Trophoblast cell (in vitro differentiated cells and primary cell): Measurements from ENCODE around the gene MBTPS1.

Experiments
- DNase-seq, 2 donors: peaks; one replicate each; pipeline ENCODE4 v3.0.0-alpha.2; 2016
- H2AFZ ChIP-seq: 2 replicates; pipeline ENCODE4 v1.6.1; 2013; ENCODE audit warnings: low read length, moderate library complexity, mild to moderate bottlenecking; ENCODE audit not compliant: insufficient read depth, poor library complexity
- H2AK5ac ChIP-seq: 2 replicates; pipeline ENCODE4 v1.6.1; 2013; ENCODE audit warnings: mild to moderate bottlenecking, low read length
- H2BK120ac ChIP-seq: 2 replicates; pipeline ENCODE4 v1.6.1; 2013; ENCODE audit warnings: low read length, mild to moderate bottlenecking, moderate library complexity; ENCODE audit not compliant: insufficient read depth, poor library complexity
- H2BK12ac ChIP-seq: 2 replicates; pipeline ENCODE4 v1.6.1; 2013; ENCODE audit warnings: mild to moderate bottlenecking, low read length, moderate library complexity
- H2BK5ac ChIP-seq: 2 replicates; pipeline ENCODE4 v1.6.1; 2013; ENCODE audit warnings: low read length, low read depth, moderate library complexity, mild to moderate bottlenecking; ENCODE audit not compliant: poor library complexity
- H3K14ac ChIP-seq: 2 replicates; pipeline ENCODE4 v1.6.1; 2013; ENCODE audit warnings: mild to moderate bottlenecking, low read length
- H3K18ac ChIP-seq: 2 replicates; pipeline ENCODE4 v1.6.1; 2013; ENCODE audit warnings: mild to moderate bottlenecking, low read length
- H3K23ac ChIP-seq: 2 replicates; pipeline ENCODE4 v1.6.1; 2013; ENCODE audit warnings: low read length
- H3K27ac ChIP-seq: 2 replicates; pipeline ENCODE4 v1.5.1; 2013; ENCODE audit warnings: low read depth, mild to moderate bottlenecking, inconsistent platforms, low read length, moderate library complexity
- H3K27me3 ChIP-seq: 2 replicates; pipeline ENCODE4 v1.6.1; 2013; ENCODE audit warnings: inconsistent platforms, mild to moderate bottlenecking, low read length, moderate library complexity; ENCODE audit not compliant: insufficient read depth
- H3K36me3 ChIP-seq, 2 experiments: 1 replicate in 1 of 2; 2 replicates in 1 of 2; pipeline ENCODE4 v1.6.1; 2013; ENCODE audit warnings: low read length in 2 of 2, mild to moderate bottlenecking in 2 of 2, moderate library complexity in 1 of 2; ENCODE audit not compliant: insufficient read depth in 2 of 2, control insufficient read depth in 1 of 2
- H3K4ac ChIP-seq: 2 replicates; pipeline ENCODE4 v1.6.1; 2013; ENCODE audit warnings: low read depth, mild to moderate bottlenecking, low read length, moderate library complexity
- H3K4me1 ChIP-seq, 2 experiments: 1 replicate in 1 of 2; 2 replicates in 1 of 2; pipeline ENCODE4 v1.6.1; 2013; ENCODE audit warnings: low read length in 2 of 2, mild to moderate bottlenecking in 2 of 2, moderate library complexity in 1 of 2; ENCODE audit not compliant: insufficient read depth in 2 of 2, control insufficient read depth in 1 of 2
- H3K4me2 ChIP-seq: 2 replicates; pipeline ENCODE4 v1.6.1; 2013; ENCODE audit warnings: inconsistent platforms, mild to moderate bottlenecking, low read length, moderate library complexity
- H3K4me3 ChIP-seq: 2 replicates; pipeline ENCODE4 v1.5.1; 2013; ENCODE audit warnings: mild to moderate bottlenecking, low read depth, low read length, inconsistent platforms
- H3K79me1 ChIP-seq: one replicate; pipeline ENCODE4 v1.6.1; 2013; ENCODE audit warnings: low read length
- H3K79me2 ChIP-seq: 2 replicates; pipeline ENCODE4 v1.6.1; 2013; ENCODE audit warnings: low read length, mild to moderate bottlenecking; ENCODE audit not compliant: control insufficient read depth, insufficient read depth, poor library complexity
- H3K9ac ChIP-seq: 2 replicates; pipeline ENCODE4 v1.6.1; 2013; ENCODE audit warnings: mild to moderate bottlenecking, low read length
- H3K9me3 ChIP-seq: 2 replicates; pipeline ENCODE4 v1.6.1; 2013; ENCODE audit warnings: low read depth, mild to moderate bottlenecking, control low read depth, inconsistent platforms, low read length; ENCODE audit not compliant: insufficient read depth
- H4K12ac ChIP-seq: 2 replicates; pipeline ENCODE4 v1.6.1; 2013; ENCODE audit warnings: low read depth, mild to moderate bottlenecking, low read length, moderate library complexity
- H4K8ac ChIP-seq: 2 replicates; pipeline ENCODE4 v1.6.1; 2013; ENCODE audit warnings: low read depth, mild to moderate bottlenecking, low read length, moderate library complexity
- H4K91ac ChIP-seq: one replicate; pipeline ENCODE4 v1.6.1; 2013; ENCODE audit warnings: low read depth, mild to moderate bottlenecking, low read length, moderate library complexity
- WGBS: extraction: QIAGEN DNeasy Blood & Tissue Kit; methylation state at CpG from one replicate; pipeline ENCODE4 v1.1.7; 2013; ENCODE audit warnings: missing lambda C conversion rate; ENCODE audit not compliant: insufficient read length, insufficient coverage; ENCODE audit errors: extremely low coverage; 5-methylcytosine and 5-hydroxymethylcytosine counted together

The MBTPS1 gene

GRCh38 chr16:84159800-84160199 is 43.1 kb upstream of the MBTPS1 start:
- no CpG with 5 or more reads among the region's 1 CpG for WGBS
- Histone ChIP-seq H4K8ac (no peak overlapping the region), H3K4me3 (no peak overlapping the region), H4K91ac (no peak overlapping the region), H3K14ac (no peak overlapping the region), H2AK5ac (no peak overlapping the region), H3K27me3 (no peaks in the 10 kb centered on the region), H2BK5ac (no peak overlapping the region), H2BK12ac (no peak overlapping the region), H2BK120ac (no peak overlapping the region), H3K4ac (no peak overlapping the region), H3K79me1 (no peaks in the 10 kb centered on the region), H3K36me3 (no peaks in the 10 kb centered on the region), H3K79me2 (no peaks in the 10 kb centered on the region), H3K9me3 (no peaks in the 10 kb centered on the region), H3K23ac (no peak overlapping the region), H3K18ac (no peak overlapping the region), H4K12ac (no peak overlapping the region), H3K4me1 (no peaks in the 10 kb centered on the region), H3K4me2 (no peak overlapping the region), H3K9ac (no peak overlapping the region), H3K27ac (no peak overlapping the region), H2AFZ (no peak overlapping the region)
- DNase-seq = no peak

- Histone ChIP-seq H3K4me1 (no peaks in the 10 kb centered on the region), H2BK12ac (no peak overlapping the region), H2AK5ac (no peak overlapping the region), H4K8ac (no peak overlapping the region), H2BK5ac (no peak overlapping the region), H3K4ac (no peak overlapping the region), H2BK120ac (no peak overlapping the region), H3K79me2 (no peaks in the 10 kb centered on the region), H2AFZ (no peak overlapping the region), H3K9me3 (no peaks in the 10 kb centered on the region), H3K4me2 (no peak overlapping the region), H3K27me3 (no peaks in the 10 kb centered on the region), H3K79me1 (no peaks in the 10 kb centered on the region), H3K27ac (no peak overlapping the region), H4K91ac (no peak overlapping the region), H4K12ac (no peak overlapping the region), H3K36me3 (no peaks in the 10 kb centered on the region), H3K23ac (no peak overlapping the region), H3K14ac (no peak overlapping the region), H3K9ac (no peak overlapping the region), H3K4me3 (no peak overlapping the region), H3K18ac (no peak overlapping the region)
- no CpG with 5 or more reads among the region's 9 CpGs for WGBS
- no peak for DNase-seq
Observed at GRCh38 chr16:84159007-84159406, 42.3 kb upstream of the MBTPS1 start.

- Histone ChIP-seq H3K27ac (no peak overlapping the region), H2AFZ (no peak overlapping the region), H3K79me1 (no peaks in the 10 kb centered on the region), H2BK12ac (no peak overlapping the region), H4K8ac (no peak overlapping the region), H2BK5ac (no peak overlapping the region), H3K4ac (no peak overlapping the region), H3K27me3 (no peaks in the 10 kb centered on the region), H3K23ac (no peak overlapping the region), H4K12ac (no peak overlapping the region), H3K4me1 (no peaks in the 10 kb centered on the region), H3K4me3 (no peak overlapping the region), H3K18ac (no peak overlapping the region), H3K36me3 (no peaks in the 10 kb centered on the region), H3K9me3 (no peaks in the 10 kb centered on the region), H3K4me2 (no peak overlapping the region), H3K14ac (no peak overlapping the region), H3K9ac (no peak overlapping the region), H2BK120ac (no peak overlapping the region), H3K79me2 (no peaks in the 10 kb centered on the region), H4K91ac (no peak overlapping the region), H2AK5ac (no peak overlapping the region)
- no peak for DNase-seq
- no CpG with 5 or more reads among the region's 5 CpGs for WGBS
Observed at GRCh38 chr16:84156342-84156784, 39.6 kb upstream of the MBTPS1 start.

GRCh38 chr16:84155771-84156170 is 39.0 kb upstream of the MBTPS1 start:
- no peaks in the 10 kb centered on the region for H3K36me3 ChIP-seq
- H3K23ac ChIP-seq = no peak overlapping the region
- no peaks in the 10 kb centered on the region for H3K79me2 ChIP-seq
- no peak overlapping the region for H3K4ac ChIP-seq
- H3K9ac ChIP-seq = no peak overlapping the region
- WGBS = no CpG with 5 or more reads among the region's 6 CpGs
- no peak overlapping the region for H3K14ac ChIP-seq
- H2BK5ac ChIP-seq = no peak overlapping the region
- H4K12ac ChIP-seq = no peak overlapping the region
- no peak overlapping the region for H2AK5ac ChIP-seq
- no peak overlapping the region for H4K91ac ChIP-seq
- no peaks in the 10 kb centered on the region for H3K79me1 ChIP-seq
- no peak for DNase-seq
- no peak overlapping the region for H3K27ac ChIP-seq
- H3K4me1 ChIP-seq = no peaks in the 10 kb centered on the region
- no peak overlapping the region for H3K18ac ChIP-seq
- no peaks in the 10 kb centered on the region for H3K27me3 ChIP-seq
- H3K4me3 ChIP-seq = no peak overlapping the region
- no peak overlapping the region for H3K4me2 ChIP-seq
- H2BK12ac ChIP-seq = no peak overlapping the region
- no peak overlapping the region for H2BK120ac ChIP-seq
- H2AFZ ChIP-seq = no peak overlapping the region
- H4K8ac ChIP-seq = no peak overlapping the region
- H3K9me3 ChIP-seq = no peaks in the 10 kb centered on the region
